Adrenal gland (tissue), 12 donors: ENCODE data around the gene DCDC2C. TPM values are rescaled to one million over a fixed set of nuclear protein-coding genes. Genes with fewer than 3 reads are reported as not detected.
"Not testable (repeated sequence)": the region's sequence is repeated elsewhere in the genome, so short reads cannot be mapped to it uniquely, and the experiment has no call there.

Source experiments
- DNase-seq, 7 donors: peaks; one replicate each; pipeline ENCODE4 v3.0.0-alpha.2; 2019 to 2020
- H3K27ac ChIP-seq, 5 donors: fragments of 200-600 bp; sonication (generic) in 4 of 5; 1 replicate in 3 of 5; 2 replicates in 2 of 5; pipeline versions ENCODE4 v1.5.1 to v1.8.0; 2016 to 2020; ENCODE audit warnings: mild to moderate bottlenecking in 1 of 5
- H3K27me3 ChIP-seq: fragments of 200-600 bp; 2 replicates; pipeline ENCODE4 v1.8.0; 2021
- H3K36me3 ChIP-seq, 2 donors: fragments of 200-600 bp; replicated peaks in 1 of 2; 1 replicate in 1 of 2; 2 replicates in 1 of 2; pipeline versions ENCODE4 v1.5.1 to v1.8.0; 2018 to 2022
- H3K4me1 ChIP-seq, 2 donors: fragments of 200-600 bp; replicated peaks in 1 of 2; 1 replicate in 1 of 2; 2 replicates in 1 of 2; pipeline versions ENCODE4 v1.5.1 to v1.8.0; 2018 to 2021
- H3K4me3 ChIP-seq, 4 donors: fragments of 200-600 bp; sonication (generic) in 3 of 4; one replicate each; pipeline ENCODE4 v1.5.1; 2016 to 2018
- H3K9me3 ChIP-seq, 3 donors: fragments of 200-600 bp; sonication (generic) in 1 of 3; replicated peaks in 1 of 3; 1 replicate in 2 of 3; 2 replicates in 1 of 3; pipeline versions ENCODE4 v1.5.1 to v1.8.0; 2016 to 2021
- CTCF ChIP-seq, 6 experiments: fragments of 450-650 bp in 4 of 6; fragments of 200-600 bp in 2 of 6; sonication (generic) in 1 of 6; IDR thresholded peaks; 1 replicate in 5 of 6; 2 replicates in 1 of 6; pipeline versions ENCODE4 v1.5.1 to v1.8.0; 2016 to 2021; ENCODE audit warnings: antibody characterized with exemption in 6 of 6, mild to moderate bottlenecking in 2 of 6, moderate library complexity in 1 of 6
- POLR2A ChIP-seq, 2 donors: fragments of 450-650 bp; IDR thresholded peaks; one replicate each; pipeline ENCODE4 v1.6.1; 2017; ENCODE audit warnings: antibody characterized with exemption in 2 of 2, mild to moderate bottlenecking in 2 of 2, moderate library complexity in 1 of 2
- WGBS, 4 donors: extraction: QIAGEN DNeasy Blood & Tissue Kit in 2 of 4; methylation state at CpG; one replicate each; pipeline versions ENCODE4 v1.1.5 to v1.1.7; 2013 to 2017; 5-methylcytosine and 5-hydroxymethylcytosine counted together
- intact Hi-C, 2 donors: fragments of 100-400 bp; cut with DNase I; formaldehyde crosslinking; loops; one replicate each; pipeline versions ENCODE4 v1.14.1 to v1.15.0; 2022 to 2023
- polyA plus RNA-seq, 3 donors: library from polyadenylated mRNA; stranded (reverse); fragments of 200-250 nt in 2 of 3; fragments of 350-450 nt in 1 of 3; fragmentation: Illumina TruSeq in 1 of 3; extraction: RNeasy Lipid Tissue Mini Kit (QIAGEN cat#74804) in 1 of 3; gene quantifications; one replicate each; pipeline ENCODE4 v1.2.3, GENCODE V29; 2013 to 2014
- total RNA-seq, 9 donors: library from RNA; depleted of rRNA in 4 of 9; stranded (reverse); fragments of >200 nt in 4 of 9; fragments of 120-200 nt in 1 of 9; fragmentation: NEBNext Ultra II Directional in 1 of 9; extraction: Animal tissue kit (Norgen Biotek cat#: 25700) in 1 of 9; gene quantifications; one replicate each; pipeline versions ENCODE4 v1.1.0 to v1.2.4, GENCODE V29; 2013 to 2023
- donor health status: healthy with polysubstance abuse.
- donor health status: Bipolar disorder and iron deficiency.
- donor health status: DM: yes; HTN: yes; CAD: no.
- donor health status: DM: no; HTN: no; CAD: no.
- donor health status: DM: no; HTN: no; CAD: no.
- donor health status: DM: yes; HTN: yes; CAD: no.

Gene DCDC2C
- total and polyA plus RNA-seq, 12 donors: 0.18 to 2.0 (median 0.39) TPM; not detected in 6

DNA sequence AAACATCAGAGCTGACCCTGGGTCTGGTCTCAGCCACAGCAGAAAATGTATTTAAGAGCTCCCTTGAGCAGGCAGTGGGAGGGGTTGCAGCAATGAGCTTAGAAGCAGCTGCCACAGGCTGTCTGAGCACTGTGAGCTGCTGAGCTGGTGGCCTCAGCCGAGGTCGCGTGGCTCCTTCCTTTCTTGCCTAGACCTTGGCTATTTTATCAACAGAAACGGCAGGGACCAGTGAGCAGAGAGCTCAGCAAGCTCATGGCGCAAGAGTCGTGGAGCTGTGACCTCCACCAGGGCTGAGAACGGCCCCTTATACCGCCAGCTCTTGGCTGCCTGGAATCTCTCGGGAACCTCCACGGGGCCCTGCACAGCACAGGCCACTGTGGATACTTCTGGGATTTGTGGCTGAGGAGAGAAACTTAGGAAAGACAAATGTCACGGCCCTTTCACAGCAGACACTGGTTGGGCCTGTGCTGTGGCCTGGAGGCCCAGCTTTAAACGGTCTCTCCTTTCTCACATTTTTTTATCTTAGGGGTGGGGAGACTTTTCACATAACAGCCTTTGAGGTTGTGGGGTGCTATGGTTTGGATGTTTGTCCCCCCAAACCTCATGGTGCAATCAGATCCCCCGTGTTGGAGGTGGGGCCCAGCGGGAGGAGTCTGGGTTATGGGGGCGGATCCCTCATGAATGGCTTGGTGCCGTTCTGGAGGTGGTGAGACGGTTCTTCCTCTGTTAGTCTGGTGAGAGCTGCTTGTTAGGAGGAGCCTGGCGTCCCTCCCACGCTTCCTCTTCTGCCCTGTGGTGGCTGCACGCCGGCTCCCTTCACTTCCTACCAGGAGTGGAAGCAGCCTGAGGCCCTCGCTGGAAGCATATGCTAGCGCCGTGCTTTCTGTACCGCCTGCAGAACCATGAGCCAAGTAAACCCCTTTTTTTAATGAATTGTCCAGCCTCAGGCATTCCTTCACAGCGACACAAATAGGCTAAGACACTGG is 43.6 kb upstream of the DCDC2C start:
- TF ChIP-seq CTCF (IDR thresholded peaks at IDR 0.05): no peak
- TF ChIP-seq POLR2A (IDR thresholded peaks at IDR 0.05): peak in 1 of 2 donors; percentile 60
- Histone ChIP-seq H3K4me1 (peaks cover 19 to 34% of the 10 kb centered on the region in 2 donors), H3K36me3 (no peaks in the 10 kb centered on the region), H3K27ac (peak overlapping the region; percentile 58 to 85 (median 79)), H3K4me3 (no peak overlapping the region), H3K9me3 (no peaks in the 10 kb centered on the region), H3K27me3 (no peaks in the 10 kb centered on the region)
- intact Hi-C loops: no loop called here
- WGBS, 4 donors: 46 to 64% (median 51%) methylated on average over 17 to 26 of the region's 26 CpGs
- DNase-seq: peak; percentile 53 to 92 (median 85)

DNA sequence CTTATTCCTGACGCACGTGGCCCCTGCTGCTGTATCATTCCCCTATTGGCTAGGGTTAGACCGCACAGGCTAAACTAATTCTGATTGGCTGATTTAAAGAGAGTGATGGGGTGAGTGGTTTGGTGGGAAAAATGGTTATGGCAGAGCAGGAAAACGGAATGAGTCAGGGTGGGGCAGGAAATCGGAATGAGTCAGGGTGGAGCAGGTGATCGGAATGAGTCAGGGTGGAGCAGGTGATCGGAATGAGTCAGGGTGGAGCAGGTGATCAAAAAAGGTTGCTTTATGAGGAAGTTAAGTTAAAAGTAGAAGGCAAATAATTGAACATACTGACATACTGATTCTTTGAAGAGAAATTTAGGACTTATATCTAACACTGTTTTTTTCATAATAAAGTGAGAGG is 42.7 kb upstream of the DCDC2C start:
- WGBS, 4 donors: 86 to 94% (median 89%) methylated on average over 7 of the region's 7 CpGs
- H3K4me3 ChIP-seq, H3K27me3 ChIP-seq, H3K9me3 ChIP-seq, intact Hi-C loops, H3K36me3 ChIP-seq: not testable (repeated sequence)
- DNase-seq: peak in 1 of 7 donors; percentile 17
- Histone ChIP-seq H3K27ac (peak overlapping the region in 2 of 5 donors; percentile 83 to 85), H3K4me1 (peaks cover 19 to 34% of the 10 kb centered on the region in 2 donors)

DNA sequence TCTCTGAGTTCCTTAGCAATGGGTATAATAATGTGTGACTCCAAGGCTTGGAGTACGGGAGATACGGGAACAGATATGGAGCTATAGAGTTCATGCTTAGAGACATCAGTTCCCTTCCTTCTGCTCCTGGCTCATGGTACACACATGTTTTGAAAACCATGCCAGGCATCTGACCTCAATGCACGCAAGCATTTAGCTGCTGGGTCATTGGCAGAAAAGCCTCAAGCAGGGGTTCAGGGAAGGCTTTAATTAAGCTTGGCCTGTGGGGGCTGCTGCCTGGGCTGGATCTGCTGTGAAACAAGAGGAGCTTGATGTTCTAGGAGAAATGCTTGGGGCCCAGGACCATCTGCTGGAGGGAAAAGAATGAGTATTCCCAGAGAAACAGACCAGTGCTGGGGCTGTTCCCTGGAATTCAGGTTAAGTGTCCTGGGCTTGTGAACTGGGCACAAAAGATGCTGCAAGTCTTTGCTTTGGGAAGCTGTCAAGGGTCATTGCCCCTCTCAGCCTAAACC is 42.2 kb upstream of the DCDC2C start:
- Histone ChIP-seq H3K4me1 (peaks cover 19 to 34% of the 10 kb centered on the region in 2 donors), H3K36me3 (no peaks in the 10 kb centered on the region), H3K27ac (no peak overlapping the region), H3K9me3 (no peaks in the 10 kb centered on the region), H3K4me3 (no peak overlapping the region), H3K27me3 (no peaks in the 10 kb centered on the region)
- no peak for TF ChIP-seq CTCF (IDR thresholded peaks at IDR 0.05)
- no peak for TF ChIP-seq POLR2A (IDR thresholded peaks at IDR 0.05)
- no peak for DNase-seq
- WGBS, 4 donors: 92 to 100% (median 95%) methylated on average over 3 of the region's 3 CpGs
- intact Hi-C loops: no loop called here

DNA sequence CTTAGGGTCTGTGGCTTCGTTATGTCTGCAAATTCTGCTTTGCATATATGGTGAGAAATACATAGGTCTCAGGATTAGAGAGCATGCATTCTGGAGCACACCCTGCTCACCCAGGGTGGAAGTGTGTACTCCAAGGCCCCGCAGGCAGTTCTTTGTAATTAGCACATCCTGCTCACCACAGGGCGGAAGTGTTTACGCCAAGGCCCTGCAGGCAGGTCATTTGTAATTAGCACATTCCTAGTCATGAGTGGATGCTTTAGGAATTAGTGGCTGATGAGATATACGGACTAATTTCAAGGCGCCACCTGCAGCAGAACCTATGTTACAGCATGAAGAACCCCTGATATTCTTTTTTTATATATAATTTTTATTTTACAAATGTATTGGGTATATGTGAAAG is 41.1 kb upstream of the DCDC2C start:
- 80 to 93% (median 85%) methylated on average over 6 of the region's 6 CpGs for WGBS, 4 donors
- peaks cover 13 to 28% of the 10 kb centered on the region in 2 donors for H3K4me1 ChIP-seq
- H3K4me3 ChIP-seq: no peak overlapping the region
- no peaks in the 10 kb centered on the region for H3K9me3 ChIP-seq
- TF ChIP-seq POLR2A (IDR thresholded peaks at IDR 0.05) (no peak), CTCF (IDR thresholded peaks at IDR 0.05) (no peak)
- H3K27ac ChIP-seq: no peak overlapping the region
- no peaks in the 10 kb centered on the region for H3K36me3 ChIP-seq
- intact Hi-C loops: no loop called here
- H3K27me3 ChIP-seq: no peaks in the 10 kb centered on the region
- DNase-seq: peak in 1 of 7 donors; percentile 9
